HG02852 (cell line): Measurements from ENCODE around the gene DPF3.

Experiments used
- ATAC-seq: cut with Tn5 transposase; IDR thresholded peaks from one replicate; pipeline ENCODE4 v1.9.1; 2021; ENCODE audit warnings: mild to moderate bottlenecking, moderate library complexity; ENCODE audit not compliant: unreplicated experiment

The DPF3 gene

DNA sequence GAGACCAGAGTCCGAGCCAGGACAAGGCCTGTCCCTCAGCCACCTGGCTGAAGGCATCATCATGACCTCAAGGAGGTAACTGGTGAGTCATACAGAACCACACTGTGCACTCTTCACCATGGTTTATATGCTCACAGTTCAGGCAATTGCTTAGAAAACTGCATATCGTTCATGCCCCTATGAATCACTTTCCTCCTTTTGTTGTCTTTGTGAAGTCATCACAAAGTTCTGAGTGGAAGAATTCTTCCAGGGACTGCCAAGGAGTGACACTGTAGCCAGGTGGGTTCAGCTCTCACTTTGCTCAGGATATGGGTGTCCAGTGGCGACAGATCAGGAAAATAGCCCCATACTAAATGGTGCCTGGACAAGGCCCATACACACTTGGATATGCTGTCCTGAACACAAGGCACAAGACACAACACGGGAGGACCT lies 92.5 kb downstream of the DPF3 start:
- ATAC-seq: no peak

- no peak for ATAC-seq
These were observed 93.0 kb downstream of the DPF3 start for GRCh38 chr14:72800848-72801370.

- no peak for ATAC-seq
These were observed 93.6 kb downstream of the DPF3 start for GRCh38 chr14:72800296-72800695.

DNA sequence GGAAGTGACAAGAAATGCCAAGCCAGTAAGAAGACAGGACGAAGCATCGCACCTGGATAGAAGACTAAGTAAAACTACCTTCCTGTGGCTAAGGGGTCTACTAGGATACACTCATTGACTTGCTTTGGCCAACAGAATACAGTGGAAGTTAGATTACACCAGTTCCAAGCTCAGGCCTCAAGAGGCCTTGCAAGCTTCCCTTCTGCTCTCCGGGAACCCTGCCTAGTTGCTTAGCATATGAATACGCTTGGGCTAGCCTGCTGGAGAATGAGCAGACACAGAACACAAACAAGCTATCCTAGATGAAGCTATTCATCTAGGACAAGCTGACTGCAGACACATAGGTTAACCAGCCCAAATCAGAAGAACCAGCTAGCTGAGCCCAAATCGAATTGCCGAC lies 97.0 kb downstream of the DPF3 start:
- no peak for ATAC-seq

DNA sequence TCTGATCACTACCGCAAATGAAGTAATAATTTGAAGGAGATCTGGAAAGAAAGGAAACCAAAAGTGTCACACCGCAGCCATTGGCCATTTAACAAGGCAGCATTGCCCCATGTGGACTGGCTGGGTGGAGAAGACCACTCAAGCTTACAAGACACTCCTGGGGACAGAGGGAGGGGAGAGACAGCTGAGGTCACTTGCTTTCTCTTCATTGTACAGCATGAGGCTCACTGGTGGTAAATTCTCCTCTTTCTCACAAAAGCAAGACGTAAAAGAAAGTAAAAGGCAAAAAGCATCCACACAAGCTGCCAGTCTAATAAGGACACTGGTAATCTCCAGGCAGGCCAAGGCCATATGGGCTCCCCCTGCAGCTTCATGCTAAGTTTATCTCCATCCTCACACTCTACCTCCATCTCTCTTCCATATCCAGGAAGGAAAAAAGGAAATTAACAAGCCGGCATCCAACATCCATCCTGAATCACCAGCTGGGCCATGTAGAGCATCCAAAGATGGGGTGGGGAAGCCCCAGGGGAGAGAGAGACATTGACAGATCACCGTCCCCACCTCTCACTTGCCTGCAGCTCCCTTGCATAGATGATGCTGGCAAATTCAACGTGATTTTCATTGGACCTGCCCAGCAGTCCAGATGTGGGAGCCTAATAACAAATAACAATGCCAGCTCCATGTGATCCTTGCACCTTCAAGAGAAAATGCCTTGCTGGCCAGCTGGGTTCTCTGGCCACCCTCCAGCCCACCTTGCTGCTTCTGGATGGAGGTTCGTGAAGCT lies 100.6 kb downstream of the DPF3 start:
- no peak for ATAC-seq

- ATAC-seq: no peak
These were observed 101.7 kb downstream of the DPF3 start for GRCh38 chr14:72792051-72792788.

DNA sequence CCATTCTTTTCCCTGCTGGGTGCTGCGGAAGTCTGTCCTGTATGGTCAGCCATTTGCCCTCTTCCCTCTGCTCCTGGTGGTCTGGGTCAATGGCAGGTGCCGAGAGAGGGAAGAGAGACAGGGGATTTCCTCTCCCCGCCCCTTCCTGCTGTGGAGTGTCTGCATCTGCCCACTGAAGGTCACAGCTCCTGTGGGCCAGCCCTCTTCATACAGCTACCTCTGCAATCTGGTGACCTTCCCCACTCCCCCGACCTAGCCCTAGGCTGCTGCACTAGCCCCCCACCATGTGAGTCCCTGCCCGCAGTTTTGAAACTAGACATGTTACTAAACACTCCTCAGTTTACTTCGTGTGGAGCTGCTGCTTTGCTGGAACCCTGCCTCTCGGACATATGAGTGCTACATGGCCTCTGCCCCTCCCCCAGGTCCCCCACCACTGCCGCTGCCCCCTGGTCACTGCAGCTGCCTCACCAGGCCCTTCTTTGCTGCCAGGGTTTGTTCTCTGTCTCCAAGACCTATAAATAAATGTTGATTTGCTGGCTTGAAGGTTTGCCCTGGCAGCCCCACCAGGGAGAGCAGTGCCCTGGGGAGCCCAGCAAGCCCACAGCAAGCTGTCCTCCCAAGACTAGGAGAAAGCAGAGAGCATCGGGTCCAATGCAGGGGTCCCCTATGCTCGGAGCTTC lies 102.9 kb downstream of the DPF3 start:
- ATAC-seq: no peak

DNA sequence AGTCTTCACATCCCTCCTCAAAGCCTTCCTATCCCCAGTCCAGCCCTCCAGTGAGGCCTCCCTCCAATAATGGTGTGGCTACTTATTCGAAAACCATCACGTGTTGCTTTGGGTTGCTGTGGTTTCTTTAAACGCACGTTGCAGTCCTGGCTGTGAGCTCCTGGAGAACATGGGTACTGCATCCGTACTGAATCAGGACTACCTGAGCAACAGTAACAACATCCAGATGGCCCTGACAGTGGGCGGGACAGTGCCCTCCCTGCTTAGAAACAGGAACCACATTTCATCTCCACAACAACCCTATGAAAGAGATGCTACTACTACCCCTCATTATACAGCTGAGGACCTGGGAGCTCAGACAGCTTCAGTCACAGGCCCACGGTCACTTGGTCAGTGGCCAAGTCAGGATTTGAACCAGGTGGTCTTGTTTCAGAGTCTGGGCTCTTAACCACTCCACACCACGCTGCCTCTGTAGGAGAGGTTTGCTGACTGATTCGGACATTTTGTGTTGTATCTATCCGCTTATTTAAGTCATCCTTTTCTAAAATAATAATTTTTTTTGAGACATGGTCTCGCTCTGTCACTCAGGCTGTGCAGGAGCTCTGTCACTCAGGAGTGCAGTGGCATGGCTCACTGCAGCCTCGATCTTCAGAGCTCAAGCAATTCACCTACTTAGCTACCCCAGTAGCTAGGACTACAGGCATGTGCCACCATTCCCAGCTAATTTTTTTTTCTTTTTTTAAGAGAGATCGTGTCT lies 104.8 kb downstream of the DPF3 start:
- ATAC-seq: no peak

DNA sequence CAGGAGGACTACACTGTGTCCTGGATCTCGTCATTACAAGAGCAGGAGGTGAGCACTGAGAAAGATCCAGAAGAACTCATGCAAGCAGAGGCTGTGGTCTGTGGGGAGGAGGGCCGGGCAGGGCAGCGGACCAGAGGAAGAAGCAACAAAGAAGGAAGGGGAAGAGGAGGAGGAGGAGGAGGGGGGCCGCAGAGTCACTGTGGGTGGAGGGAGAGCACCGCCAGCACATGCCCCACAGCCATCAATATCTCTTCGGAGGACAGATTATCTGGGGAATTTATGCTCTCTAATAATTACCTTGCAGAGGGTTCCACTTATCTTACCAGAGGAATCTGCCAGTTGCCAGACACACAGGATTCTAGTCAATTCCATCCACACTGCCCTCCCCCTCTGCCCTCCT lies 105.6 kb downstream of the DPF3 start:
- no peak for ATAC-seq

GRCh38 chr14:72787841-72788240 lies 106.1 kb downstream of the DPF3 start:
- no peak for ATAC-seq

DNA sequence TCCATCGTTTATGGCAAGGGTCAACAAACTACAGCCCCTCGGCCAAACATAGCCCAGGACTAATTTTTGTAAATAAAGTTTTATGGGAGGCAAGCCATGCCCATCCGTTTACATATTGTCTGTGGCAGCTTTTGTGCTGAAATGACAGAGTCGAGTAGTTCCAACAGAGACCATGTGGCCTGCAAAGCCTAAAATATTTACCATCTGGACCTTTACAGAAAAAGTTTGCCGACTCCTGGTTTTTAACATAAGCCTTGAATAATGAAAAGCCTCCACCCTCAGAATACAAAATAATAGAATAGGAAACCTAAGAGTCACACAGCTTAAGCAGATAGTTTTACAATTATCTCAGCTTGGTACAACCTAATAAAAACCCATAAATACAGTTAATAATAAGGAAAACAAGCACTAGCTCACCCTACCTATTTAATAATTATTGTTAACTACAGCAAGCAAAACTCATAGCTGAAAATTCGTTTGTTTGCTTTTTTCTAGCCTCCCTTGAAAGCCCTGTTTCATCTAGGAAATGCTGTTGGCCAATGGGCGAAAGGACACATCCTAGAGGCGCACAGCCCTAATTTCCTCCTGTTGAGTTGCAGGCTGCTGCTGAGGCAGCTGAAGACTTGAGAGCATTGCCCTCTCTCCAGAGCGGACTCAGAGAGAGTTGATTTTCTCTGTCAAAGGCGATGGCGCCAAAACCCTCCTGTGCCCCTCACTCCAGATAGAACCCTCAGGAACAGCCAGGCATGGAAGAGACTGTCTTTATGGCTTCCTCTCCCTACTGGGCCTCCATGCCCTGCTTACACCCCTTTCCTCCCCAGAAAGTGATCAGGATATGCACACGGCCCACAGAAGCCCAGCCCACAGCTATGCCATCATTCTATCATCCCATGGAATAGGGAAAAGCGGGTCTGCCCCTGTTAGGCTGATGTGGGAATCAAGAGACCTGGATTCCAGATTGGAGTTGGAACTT lies 107.2 kb downstream of the DPF3 start:
- ATAC-seq: no peak

DNA sequence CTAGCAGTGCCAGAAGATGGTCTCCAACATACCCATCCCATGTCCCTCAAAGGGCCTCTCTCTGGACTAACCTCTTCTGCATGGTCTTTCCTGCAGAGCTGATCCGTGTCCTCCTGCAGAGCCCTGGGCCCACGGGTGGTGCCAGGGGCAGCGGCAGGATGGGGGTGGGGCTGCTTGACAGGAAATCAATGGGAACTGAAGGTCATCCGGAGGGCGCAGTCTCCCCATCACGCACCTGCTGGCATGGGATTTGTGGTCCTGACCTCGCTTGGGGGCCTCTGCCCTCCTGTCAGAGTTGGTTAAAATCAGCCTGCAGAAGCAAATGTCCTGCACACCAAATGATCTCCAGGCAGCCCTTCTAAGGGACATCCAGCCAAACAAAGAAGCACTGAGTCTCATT lies 110.2 kb downstream of the DPF3 start:
- no peak for ATAC-seq

DNA sequence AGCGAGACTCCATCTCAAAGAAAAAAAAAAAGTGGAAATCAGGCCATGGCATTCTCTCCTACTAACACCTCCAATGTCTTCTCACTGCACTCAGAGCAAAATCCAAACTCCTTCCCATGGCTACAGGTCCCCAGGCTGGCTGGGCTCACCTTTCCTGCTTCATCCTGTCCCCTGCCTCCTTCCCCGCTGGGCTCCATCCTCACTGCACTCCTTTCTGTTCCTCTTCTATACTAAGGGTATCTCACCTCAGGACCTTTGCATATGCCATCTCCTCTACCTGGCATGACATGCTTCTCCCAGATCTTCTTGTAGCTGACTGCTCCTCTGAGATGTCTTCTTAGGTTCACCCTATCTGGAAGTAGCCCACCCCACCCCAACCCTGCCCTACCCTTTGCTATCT lies 111.1 kb downstream of the DPF3 start:
- ATAC-seq: no peak

DNA sequence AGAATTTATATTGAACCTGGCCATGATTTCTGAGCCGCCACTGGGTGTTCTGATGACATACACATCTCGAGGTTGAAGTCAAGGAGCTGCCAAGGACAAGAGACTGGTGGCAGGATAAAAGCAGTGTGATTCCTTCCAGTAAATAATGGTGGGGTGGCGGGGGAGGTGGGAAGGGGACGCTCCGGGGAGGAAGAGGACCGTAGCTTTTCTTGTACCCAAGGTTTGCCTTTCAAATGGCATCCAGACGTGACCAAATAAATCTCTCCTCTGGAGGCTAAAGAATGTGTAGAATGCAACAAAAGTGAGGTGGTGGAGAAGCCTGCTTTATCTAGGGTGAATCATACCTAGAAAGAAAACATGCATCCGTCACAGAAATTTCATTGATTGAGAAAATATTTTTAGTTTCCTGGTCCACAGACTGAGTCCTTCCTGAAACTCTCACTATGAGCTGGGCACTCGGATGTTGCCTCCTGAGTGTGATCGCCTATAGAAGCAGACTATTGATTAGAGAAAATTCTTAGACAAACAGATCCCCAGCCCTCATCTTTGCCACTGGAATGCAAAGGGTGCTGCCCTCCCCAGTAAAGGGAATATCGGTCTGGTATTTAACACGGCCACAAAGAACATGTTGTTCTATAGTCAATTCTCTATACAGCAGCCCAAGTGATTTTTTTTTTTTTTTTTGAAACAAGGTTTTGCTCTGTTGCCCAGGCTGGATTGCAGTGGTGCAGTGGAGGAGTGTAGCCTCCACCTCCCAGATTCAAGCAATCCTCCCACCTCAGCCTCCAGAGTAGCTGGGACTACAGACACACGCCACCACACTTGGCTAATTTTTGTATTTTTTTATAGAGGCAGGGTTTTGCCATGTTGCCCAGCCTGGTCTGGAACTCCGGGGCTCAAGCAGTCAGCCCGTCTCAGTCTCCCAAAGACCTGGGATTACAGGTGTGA lies 112.1 kb downstream of the DPF3 start:
- ATAC-seq: no peak

DNA sequence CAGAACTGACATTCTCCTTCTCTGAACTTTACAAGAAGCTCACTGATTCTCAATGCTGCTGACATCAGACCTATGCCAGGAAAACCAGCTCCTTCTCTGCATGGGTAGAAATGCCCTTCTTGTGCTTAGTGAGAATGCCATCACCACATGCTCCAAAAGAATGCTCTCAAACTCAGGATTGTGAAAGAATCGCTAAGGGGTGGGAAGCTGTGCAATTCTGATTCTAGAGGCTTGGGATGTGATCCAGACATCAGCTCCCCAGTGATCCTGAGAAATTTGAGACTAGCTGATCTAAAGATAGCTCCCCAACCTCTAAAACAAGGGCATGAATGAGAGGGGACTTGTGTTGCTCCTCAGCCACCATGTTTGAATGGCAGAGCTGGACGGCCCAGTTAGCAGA lies 113.2 kb downstream of the DPF3 start:
- ATAC-seq: no peak

DNA sequence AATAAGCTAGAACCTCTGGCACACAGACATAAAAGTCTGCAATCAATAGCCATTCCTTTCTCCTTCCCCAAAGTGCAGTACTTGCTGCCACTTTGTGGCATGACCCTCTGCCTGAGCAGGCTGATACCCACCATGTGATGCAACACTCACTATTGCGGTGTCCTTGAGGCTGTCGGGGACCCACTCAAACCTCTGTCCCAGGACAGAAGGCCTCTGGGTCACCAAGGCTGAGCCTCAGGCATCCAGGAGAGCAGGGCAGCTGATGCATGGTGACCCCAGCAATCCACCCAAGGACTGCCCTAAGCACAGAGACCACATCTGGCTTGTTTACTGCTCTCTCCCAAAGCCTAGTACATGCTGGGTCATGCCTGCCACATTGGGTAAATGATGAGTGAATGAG lies 114.2 kb downstream of the DPF3 start:
- no peak for ATAC-seq

GRCh38 chr14:72777636-72778035 lies 116.3 kb downstream of the DPF3 start:
- ATAC-seq: no peak

- no peak for ATAC-seq
These were observed 117.1 kb downstream of the DPF3 start for GRCh38 chr14:72776701-72777261.
